T47D (cell line): ENCODE measurements around the gene DSP.

Experiments used
- DNase-seq, 2 experiments: peaks; one replicate each; pipeline versions ENCODE4 v3.0.0 to v3.0.0-alpha.2; 2011 to 2012; ENCODE audit warnings: low read depth in 1 of 2, low spot score in 1 of 2
- JUND ChIP-seq: IDR thresholded peaks from 2 replicates; pipeline ENCODE4 v1.6.1; 2012; ENCODE audit warnings: low read depth
- in situ Hi-C: cut with HindIII; loops from 2 replicates; pipeline ENCODE4 v1.10.0; 2016; ENCODE audit warnings: low sequenced_read_pairs, low pct_unique_long_range_greater_than_20kb

The DSP gene, protein sequence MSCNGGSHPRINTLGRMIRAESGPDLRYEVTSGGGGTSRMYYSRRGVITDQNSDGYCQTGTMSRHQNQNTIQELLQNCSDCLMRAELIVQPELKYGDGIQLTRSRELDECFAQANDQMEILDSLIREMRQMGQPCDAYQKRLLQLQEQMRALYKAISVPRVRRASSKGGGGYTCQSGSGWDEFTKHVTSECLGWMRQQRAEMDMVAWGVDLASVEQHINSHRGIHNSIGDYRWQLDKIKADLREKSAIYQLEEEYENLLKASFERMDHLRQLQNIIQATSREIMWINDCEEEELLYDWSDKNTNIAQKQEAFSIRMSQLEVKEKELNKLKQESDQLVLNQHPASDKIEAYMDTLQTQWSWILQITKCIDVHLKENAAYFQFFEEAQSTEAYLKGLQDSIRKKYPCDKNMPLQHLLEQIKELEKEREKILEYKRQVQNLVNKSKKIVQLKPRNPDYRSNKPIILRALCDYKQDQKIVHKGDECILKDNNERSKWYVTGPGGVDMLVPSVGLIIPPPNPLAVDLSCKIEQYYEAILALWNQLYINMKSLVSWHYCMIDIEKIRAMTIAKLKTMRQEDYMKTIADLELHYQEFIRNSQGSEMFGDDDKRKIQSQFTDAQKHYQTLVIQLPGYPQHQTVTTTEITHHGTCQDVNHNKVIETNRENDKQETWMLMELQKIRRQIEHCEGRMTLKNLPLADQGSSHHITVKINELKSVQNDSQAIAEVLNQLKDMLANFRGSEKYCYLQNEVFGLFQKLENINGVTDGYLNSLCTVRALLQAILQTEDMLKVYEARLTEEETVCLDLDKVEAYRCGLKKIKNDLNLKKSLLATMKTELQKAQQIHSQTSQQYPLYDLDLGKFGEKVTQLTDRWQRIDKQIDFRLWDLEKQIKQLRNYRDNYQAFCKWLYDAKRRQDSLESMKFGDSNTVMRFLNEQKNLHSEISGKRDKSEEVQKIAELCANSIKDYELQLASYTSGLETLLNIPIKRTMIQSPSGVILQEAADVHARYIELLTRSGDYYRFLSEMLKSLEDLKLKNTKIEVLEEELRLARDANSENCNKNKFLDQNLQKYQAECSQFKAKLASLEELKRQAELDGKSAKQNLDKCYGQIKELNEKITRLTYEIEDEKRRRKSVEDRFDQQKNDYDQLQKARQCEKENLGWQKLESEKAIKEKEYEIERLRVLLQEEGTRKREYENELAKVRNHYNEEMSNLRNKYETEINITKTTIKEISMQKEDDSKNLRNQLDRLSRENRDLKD (N-terminal part only)

DNA sequence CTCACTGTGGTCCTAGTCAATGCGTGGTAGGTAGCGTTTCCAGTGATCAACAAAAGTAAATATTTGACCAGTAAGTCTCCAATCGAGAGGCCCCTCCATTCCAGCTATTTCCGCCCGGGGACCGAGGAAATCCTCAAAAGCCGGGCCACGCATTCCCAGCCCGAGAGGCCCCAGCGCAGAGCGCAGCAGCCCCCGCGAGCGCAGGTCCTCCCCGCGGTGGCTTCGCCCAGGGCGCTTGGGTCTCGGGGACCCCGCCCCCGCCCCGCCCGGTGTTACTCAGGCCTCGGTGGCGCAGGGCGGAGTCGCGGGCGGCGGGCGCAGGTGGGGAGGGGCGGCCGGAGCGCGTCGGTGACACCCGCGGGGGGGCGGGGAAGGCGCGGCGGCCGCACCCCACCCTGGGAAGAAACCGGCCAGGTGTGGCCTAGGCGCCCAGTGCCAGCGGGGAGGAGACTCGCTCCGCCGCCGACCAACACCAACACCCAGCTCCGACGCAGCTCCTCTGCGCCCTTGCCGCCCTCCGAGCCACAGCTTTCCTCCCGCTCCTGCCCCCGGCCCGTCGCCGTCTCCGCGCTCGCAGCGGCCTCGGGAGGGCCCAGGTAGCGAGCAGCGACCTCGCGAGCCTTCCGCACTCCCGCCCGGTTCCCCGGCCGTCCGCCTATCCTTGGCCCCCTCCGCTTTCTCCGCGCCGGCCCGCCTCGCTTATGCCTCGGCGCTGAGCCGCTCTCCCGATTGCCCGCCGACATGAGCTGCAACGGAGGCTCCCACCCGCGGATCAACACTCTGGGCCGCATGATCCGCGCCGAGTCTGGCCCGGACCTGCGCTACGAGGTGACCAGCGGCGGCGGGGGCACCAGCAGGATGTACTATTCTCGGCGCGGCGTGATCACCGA, at the start of gene DSP:
Gene DSP (plus strand): TSS at position 497 of the 890 bp plus-strand sequence. CDS start 245 bp downstream, at position 742.
- peak; percentile 72 to 92 for DNase-seq
- in situ Hi-C loops: no loop called here
- TF ChIP-seq JUND: no peak

DNA sequence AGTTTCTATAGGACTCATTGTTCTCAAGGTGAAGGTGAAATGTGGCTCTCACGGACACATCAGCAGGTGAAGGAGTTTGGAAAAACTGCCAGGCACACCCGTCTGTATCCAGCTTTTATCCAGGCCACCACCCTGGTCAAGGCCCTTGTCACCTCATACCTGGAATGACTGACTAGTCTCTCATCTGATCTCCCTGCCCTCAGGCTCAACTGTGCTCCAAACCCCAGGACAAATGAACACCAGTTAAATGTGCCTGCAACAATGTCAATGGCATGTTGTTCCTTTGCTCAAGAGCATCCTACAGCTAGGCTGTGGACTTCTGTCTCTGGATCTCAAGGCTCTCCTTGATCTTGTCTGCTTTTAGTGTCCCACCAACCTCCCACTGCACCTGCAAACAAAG, 47.6 kb upstream of the DSP start:
- in situ Hi-C loops: no loop called here
- no peak for TF ChIP-seq JUND
- DNase-seq: no peak

DNA sequence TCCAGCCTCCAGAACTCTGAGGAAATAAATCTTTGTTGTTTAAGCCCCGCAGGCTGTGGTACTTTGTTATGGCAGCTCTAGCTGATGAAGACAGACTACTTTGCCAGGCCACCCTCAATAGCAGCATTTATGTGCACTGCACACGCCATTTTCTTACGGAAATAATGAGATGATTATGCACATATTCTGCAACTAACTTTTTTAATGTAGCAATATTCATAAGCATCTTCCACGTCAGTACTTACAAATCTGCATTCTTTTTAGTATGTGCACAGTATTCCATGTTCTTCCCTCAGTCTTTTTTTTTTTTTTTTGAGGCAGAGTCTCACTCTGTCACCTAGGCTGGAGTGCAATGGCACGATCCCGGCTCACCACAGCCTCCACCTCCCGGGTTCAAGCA, 46.8 kb upstream of the DSP start:
- no peak for DNase-seq
- in situ Hi-C loops: no loop called here
- TF ChIP-seq JUND: no peak

DNA sequence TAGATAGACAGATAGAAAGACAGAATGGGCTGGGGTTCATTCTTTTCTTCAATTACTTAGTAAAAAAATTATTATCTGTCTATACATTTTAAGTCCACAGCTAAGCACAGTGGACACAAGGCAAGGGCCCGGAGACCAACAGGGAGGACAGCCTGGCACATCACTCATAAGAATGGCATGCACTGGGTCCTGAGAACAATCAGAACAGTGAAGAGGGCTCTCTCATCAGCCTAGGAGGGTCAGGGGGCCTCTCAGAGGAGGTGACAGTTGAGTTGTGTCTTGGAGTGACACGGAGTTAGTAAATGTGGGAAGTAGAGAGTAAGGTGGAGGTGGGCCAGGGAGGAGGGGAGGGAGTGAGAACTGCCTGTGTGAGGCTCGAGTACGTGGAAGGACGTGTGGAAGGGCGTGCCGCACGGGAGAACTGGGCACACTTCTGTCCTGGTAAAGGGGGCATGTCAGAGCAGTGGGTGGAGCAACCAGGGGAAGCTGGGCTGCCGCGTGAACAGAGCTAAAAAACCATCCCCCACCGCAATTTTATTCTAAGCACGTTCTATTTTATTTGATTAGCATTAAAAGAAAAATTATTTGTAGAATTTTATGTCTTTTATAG, 45.1 kb upstream of the DSP start:
- no peak for DNase-seq
- no peak for TF ChIP-seq JUND

DNA sequence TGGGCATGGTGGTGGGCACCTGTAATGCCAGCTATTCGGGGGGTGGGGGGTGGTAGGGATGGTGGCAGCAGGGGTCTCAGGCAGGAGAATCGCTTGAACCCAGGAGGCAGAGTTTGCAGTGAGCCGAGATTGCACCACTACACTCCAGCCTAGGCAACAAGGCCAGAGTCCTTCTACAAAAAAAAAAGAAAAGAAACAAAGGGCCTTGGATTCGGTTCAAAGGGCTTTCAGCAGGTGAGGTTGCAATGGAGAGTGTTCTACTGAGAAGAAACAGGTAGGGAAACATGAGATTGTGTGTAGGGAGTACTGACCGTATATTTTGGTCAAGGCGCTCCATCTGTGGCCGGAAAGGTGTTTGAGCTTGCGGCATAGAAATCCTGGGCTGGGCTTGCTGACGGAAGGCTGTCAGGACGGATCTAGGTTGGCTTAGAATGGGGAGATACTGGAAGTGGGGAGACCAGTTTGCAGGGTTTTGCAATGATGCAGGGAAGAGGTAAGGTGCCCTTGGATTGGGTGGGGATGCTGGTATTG, 40.7 kb upstream of the DSP start:
- in situ Hi-C loops: no loop called here
- no peak for TF ChIP-seq JUND
- DNase-seq: no peak

More for the DNA sequence above, 45.1 kb upstream of the DSP start:
- in situ Hi-C loops: no loop called here

DNA sequence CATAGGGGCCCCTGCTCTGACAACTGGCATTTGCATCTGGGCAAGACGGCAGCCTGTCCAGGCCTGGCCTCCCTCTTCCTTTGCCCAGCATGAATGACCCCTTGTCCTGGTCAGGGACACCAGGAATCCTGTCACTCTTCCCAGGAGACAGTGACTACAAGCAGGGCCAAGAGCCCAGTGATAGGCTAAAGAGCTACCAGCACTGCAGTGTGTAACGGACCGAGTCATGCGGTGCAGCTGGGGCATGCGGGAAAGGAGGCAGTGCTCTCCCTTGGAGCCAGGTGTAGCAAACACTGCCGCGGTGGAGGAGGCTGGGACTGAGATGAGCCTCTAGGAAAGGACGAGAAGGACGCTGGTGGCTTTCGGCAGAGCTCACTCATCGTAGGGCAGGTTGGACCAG, 38.7 kb upstream of the DSP start:
- TF ChIP-seq JUND: no peak
- no peak for DNase-seq
- in situ Hi-C loops: no loop called here

DNA sequence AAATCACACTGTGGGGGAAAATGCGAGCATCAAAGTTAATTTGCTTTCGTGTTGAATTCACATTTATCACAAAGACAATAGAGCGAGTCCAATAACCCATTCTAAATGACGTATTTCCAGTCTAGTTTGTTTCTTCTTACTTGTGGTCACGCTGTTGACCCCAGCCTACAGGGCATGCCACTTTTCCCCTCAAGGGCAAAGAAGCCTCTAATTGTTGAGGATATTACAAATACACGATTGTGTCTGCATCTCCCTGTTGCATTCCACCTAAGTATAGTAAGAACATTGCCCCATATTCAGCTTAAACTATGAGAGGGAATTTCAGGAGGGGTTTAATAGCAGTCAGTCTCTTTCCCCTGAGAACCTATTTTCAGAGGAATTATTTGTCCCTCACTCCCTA, 37.4 kb upstream of the DSP start:
- in situ Hi-C loops: no loop called here
- TF ChIP-seq JUND: no peak
- DNase-seq: no peak

DNA sequence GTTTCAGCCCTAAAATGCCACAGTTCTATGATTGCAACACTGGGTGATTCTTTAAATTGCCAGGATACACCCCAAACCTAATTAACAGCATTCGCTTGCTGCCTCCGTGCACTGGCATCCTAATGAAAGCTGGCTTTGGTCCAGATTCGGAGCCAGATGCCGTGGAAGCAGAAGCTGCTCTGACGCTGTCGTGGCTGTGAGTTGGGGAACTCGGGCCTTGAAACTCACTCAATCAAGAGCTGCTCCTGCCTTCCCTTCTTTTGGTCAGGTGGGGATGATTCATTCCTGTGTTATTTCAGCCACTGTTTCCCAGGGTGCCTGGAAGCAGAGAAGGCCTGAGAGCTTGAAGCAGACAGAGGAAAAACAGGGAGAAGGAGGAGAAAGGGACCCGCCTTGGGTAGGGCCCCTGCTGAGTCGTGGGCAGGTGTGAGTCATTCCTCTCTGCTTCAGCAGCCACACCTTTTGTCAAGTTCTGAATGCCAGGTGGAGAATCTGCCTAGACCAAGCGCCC, 36.2 kb upstream of the DSP start:
- in situ Hi-C loops: no loop called here
- TF ChIP-seq JUND: no peak
- DNase-seq: peak in 1 of 2 experiments; percentile 47

DNA sequence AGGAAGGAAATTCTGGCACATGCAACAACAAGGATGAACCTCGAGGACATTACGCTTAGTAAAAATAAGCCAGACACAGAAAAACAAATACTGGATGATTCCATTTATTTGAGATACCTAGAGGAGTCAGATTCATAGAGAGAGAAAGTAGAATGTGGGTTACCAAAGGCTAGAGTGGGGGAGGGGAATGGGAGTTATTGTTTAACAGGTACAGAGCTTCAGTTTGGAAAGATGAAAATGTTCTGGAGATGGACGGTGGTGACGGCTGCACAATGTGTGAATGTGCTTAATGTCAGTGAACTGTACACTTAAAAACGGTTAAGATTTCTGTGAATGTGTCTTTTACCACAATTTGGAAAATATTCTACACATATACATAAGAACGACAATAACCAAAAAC, 33.9 kb upstream of the DSP start:
- in situ Hi-C loops: no loop called here
- DNase-seq: no peak
- no peak for TF ChIP-seq JUND

DNA sequence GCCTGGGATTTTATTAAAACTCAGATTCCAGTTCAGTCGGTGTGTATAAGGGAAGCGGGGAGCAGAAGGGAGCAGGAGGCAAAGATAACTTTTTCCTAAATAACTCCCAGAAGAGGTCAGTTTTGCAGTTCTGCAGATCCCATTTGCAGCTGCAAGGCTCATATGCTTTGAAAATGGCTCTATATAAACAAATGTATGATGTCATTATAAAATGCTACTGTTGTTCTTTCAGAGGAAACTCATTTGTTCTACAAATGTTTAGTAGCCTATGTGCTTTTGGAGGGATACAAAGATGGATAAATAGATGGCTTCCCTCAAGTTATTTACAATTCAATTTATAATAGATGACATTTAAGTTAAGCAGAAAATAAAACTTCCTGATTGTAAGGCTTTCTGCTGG, 29.2 kb upstream of the DSP start:
- in situ Hi-C loops: no loop called here
- TF ChIP-seq JUND: no peak
- DNase-seq: no peak

DNA sequence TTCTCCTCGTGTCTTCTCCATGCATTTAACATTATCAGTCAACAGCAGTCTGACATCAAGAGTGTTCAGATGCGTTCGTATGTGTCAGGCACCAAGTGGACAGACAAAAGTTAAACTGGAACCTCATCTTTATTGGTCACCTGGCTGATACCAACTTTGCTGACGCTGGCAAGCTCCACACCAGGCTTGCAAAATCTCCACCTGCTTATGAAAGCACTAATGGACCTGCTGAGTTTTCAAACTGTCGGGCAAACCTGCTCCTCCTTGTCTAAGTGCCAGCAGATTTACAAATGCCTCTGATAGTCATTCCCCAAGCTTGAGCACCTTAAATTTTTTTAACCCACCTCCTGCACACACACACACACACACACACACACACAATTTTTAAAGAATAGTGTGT, 27.9 kb upstream of the DSP start:
- no peak for DNase-seq
- in situ Hi-C loops: no loop called here
- no peak for TF ChIP-seq JUND
